ENCODE results near the gene EXOSC2.

- TF ChIP-seq, protein P1, sequence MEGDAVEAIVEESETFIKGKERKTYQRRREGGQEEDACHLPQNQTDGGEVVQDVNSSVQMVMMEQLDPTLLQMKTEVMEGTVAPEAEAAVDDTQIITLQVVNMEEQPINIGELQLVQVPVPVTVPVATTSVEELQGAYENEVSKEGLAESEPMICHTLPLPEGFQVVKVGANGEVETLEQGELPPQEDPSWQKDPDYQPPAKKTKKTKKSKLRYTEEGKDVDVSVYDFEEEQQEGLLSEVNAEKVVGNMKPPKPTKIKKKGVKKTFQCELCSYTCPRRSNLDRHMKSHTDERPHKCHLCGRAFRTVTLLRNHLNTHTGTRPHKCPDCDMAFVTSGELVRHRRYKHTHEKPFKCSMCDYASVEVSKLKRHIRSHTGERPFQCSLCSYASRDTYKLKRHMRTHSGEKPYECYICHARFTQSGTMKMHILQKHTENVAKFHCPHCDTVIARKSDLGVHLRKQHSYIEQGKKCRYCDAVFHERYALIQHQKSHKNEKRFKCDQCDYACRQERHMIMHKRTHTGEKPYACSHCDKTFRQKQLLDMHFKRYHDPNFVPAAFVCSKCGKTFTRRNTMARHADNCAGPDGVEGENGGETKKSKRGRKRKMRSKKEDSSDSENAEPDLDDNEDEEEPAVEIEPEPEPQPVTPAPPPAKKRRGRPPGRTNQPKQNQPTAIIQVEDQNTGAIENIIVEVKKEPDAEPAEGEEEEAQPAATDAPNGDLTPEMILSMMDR (IDR thresholded peaks at IDR 0.05): no peak
- TF ChIP-seq POLR2A (IDR thresholded peaks at IDR 0.05): no peak
Observed at GRCh38 chr9:130677252-130677651, 16.3 kb upstream of the EXOSC2 start.

All from testis (tissue), 2 donors.